ENCODE data around the gene UGT3A1. TPM values are rescaled to one million over a fixed set of nuclear protein-coding genes. Genes with fewer than 3 reads are reported as not detected.
"Not testable (repeated sequence)": the region's sequence is repeated elsewhere in the genome, so short reads cannot be mapped to it uniquely, and the experiment has no call there.

UGT3A1 gene
- total RNA-seq, 1 donor from 2014 or later = 8.8 TPM

DNA sequence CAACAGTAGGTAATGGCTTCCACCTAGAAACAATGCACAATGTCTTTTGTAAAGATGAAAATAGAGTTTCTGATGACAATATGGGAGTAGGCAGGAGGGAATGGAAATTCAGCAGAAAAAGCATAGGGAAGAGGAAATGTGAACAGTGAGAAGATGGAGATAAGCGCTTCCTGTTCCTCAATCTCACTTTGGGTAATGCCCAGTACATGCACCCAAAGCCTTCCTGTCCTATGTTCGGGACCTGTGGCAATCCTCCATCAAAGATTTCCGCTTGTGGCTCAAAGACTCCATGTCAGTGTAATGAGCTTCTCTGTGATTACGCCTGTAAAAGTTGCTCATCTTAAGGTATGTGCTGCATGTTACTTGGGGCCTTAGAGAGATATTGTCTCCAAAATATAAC is 2.7 kb downstream of the UGT3A1 start:
- Mint-ChIP-seq H3K36me3 (no peaks in the 10 kb centered on the region), H3K4me1 (peaks cover 5% of the 10 kb centered on the region), H3K27me3 (ENCODE audit: insufficient read depth, low read depth) (peaks cover 8% of the 10 kb centered on the region), H3K9me3 (peaks cover 3% of the 10 kb centered on the region), H3K4me3 (no peak overlapping the region), H3K27ac (no peak overlapping the region)
- no peaks in the 10 kb centered on the region for H3K79me2 ChIP-seq (ENCODE audit: low read depth)
- no peak overlapping the region for H3K27ac ChIP-seq
- no peaks in the 10 kb centered on the region for H3K36me3 ChIP-seq
- peaks cover 21% of the 10 kb centered on the region for H3K27me3 ChIP-seq
- no peak overlapping the region for H3K9ac ChIP-seq
- TF ChIP-seq, protein P1, sequence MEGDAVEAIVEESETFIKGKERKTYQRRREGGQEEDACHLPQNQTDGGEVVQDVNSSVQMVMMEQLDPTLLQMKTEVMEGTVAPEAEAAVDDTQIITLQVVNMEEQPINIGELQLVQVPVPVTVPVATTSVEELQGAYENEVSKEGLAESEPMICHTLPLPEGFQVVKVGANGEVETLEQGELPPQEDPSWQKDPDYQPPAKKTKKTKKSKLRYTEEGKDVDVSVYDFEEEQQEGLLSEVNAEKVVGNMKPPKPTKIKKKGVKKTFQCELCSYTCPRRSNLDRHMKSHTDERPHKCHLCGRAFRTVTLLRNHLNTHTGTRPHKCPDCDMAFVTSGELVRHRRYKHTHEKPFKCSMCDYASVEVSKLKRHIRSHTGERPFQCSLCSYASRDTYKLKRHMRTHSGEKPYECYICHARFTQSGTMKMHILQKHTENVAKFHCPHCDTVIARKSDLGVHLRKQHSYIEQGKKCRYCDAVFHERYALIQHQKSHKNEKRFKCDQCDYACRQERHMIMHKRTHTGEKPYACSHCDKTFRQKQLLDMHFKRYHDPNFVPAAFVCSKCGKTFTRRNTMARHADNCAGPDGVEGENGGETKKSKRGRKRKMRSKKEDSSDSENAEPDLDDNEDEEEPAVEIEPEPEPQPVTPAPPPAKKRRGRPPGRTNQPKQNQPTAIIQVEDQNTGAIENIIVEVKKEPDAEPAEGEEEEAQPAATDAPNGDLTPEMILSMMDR (IDR thresholded peaks at IDR 0.05) = no peak
- TF ChIP-seq EZH2phosphoT487 (IDR thresholded peaks at IDR 0.05) (no peak), EZH2 (IDR thresholded peaks at IDR 0.05) (no peak)
- no peak overlapping the region for H3K4me2 ChIP-seq
- H2AFZ ChIP-seq (replicated peaks) = no peak overlapping the region
- H4K20me1 ChIP-seq (ENCODE audit: low read depth) = no peaks in the 10 kb centered on the region
- H3K9me3 ChIP-seq (ENCODE audit: low read depth) = no peaks in the 10 kb centered on the region
- H3F3A ChIP-seq (ENCODE audit: low read depth) = peaks cover 20% of the 10 kb centered on the region
- no peak overlapping the region for H3K4me3 ChIP-seq
- DNase-seq (ENCODE audit: low spot score) = no peak
- H3K4me1 ChIP-seq = peaks cover 3% of the 10 kb centered on the region

DNA sequence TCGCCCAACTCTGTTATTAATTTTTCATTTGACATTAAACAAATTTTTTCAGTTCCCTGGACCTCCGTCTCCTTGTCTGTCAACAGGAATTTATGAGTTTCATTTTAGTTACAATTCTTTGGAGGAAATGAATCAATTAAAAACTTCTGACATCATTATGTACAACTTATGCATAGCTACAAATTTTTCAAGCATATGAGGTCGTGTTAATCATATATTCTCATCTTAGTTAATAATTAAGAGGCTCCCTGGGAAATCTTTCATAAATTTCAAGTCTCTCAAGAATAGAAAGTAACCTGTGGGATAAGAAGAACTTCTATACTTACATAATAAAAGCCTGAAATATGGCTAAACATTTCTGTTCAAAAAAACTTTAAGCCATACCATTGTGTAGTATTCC is 3.4 kb downstream of the UGT3A1 start:
- no peaks in the 10 kb centered on the region for H3K9me3 ChIP-seq (ENCODE audit: low read depth)
- peaks cover 10% of the 10 kb centered on the region for H3K27me3 Mint-ChIP-seq (ENCODE audit: insufficient read depth, low read depth)

DNA sequence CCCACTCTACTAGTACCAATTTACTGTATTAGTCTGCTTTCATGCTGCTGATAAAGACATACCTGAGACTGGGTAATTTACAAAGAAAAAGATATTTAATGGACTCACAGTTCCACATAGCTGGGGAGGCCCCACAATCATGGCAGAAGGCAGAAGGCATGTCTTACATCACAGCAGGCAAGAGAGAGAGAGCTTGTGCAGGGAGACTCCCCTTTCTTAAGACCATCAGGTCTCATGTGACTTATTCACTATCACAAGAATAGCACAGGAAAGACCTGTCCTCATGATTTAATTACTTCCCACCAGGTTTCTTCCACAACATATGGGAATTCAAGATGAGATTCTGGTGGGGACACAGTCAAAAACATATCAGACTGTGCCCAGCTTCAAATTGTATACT is 11.5 kb downstream of the UGT3A1 start:
- Histone ChIP-seq H3F3A (ENCODE audit: low read depth) (no peaks in the 10 kb centered on the region), H3K27me3 (no peaks in the 10 kb centered on the region), H3K79me2 (ENCODE audit: low read depth) (no peaks in the 10 kb centered on the region), H4K20me1 (ENCODE audit: low read depth) (no peaks in the 10 kb centered on the region), H3K4me1 (no peaks in the 10 kb centered on the region), H3K4me3 (no peak overlapping the region), H2AFZ (replicated peaks) (no peak overlapping the region), H3K9me3 (ENCODE audit: low read depth) (no peaks in the 10 kb centered on the region), H3K36me3 (no peaks in the 10 kb centered on the region), H3K27ac (no peak overlapping the region), H3K4me2 (no peak overlapping the region), H3K9ac (no peak overlapping the region)
- peaks cover 2% of the 10 kb centered on the region for H3K27me3 Mint-ChIP-seq (ENCODE audit: insufficient read depth, low read depth)
- no peak overlapping the region for H3K4me3 Mint-ChIP-seq
- no peaks in the 10 kb centered on the region for H3K36me3 Mint-ChIP-seq
- H3K27ac Mint-ChIP-seq = no peak overlapping the region
- TF ChIP-seq EZH2phosphoT487 (IDR thresholded peaks at IDR 0.05) (no peak), EZH2 (IDR thresholded peaks at IDR 0.05) (no peak)
- TF ChIP-seq, protein P1 (IDR thresholded peaks at IDR 0.05) = no peak
- no peak for DNase-seq (ENCODE audit: low spot score)
- no peaks in the 10 kb centered on the region for H3K4me1 Mint-ChIP-seq
- H3K9me3 Mint-ChIP-seq = peaks cover 18% of the 10 kb centered on the region

More for the DNA sequence above, 3.4 kb downstream of the UGT3A1 start:
- peaks cover 6% of the 10 kb centered on the region for H3K9me3 Mint-ChIP-seq
- no peak for DNase-seq (ENCODE audit: low spot score)
- Histone ChIP-seq H3K27me3 (peaks cover 21% of the 10 kb centered on the region), H3K79me2 (ENCODE audit: low read depth) (no peaks in the 10 kb centered on the region), H2AFZ (replicated peaks) (no peak overlapping the region), H3K36me3 (no peaks in the 10 kb centered on the region), H4K20me1 (ENCODE audit: low read depth) (no peaks in the 10 kb centered on the region), H3K27ac (no peak overlapping the region), H3K9ac (no peak overlapping the region), H3K4me2 (no peak overlapping the region), H3K4me3 (no peak overlapping the region), H3K4me1 (peaks cover 3% of the 10 kb centered on the region), H3F3A (ENCODE audit: low read depth) (peaks cover 20% of the 10 kb centered on the region)
- H3K36me3 Mint-ChIP-seq = no peaks in the 10 kb centered on the region
- no peak for TF ChIP-seq EZH2 (IDR thresholded peaks at IDR 0.05)
- TF ChIP-seq, protein P1 (IDR thresholded peaks at IDR 0.05) = no peak
- no peak for TF ChIP-seq EZH2phosphoT487 (IDR thresholded peaks at IDR 0.05)
- H3K4me1 Mint-ChIP-seq = peaks cover 5% of the 10 kb centered on the region
- H3K27ac Mint-ChIP-seq = no peak overlapping the region
- H3K4me3 Mint-ChIP-seq = no peak overlapping the region

DNA sequence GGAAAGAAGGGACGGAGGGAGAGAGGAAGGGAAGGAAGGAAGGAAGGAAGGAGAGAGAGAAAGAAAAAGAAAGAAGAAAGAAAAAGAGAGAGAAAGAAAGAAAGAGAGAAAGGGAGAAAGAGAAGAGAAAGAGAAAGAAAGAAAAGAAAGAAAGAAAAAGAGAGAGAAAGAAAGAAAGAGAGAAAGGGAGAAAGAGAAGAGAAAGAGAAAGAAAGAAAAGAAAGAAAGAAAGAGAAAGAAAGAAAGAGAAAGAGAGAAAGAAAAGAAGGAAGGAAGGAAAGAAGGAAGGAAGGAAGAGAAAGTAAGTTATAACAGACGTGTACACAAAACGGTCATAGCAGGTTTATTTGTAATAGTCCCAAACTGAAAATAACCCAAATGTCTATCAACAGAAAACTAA is 14.3 kb downstream of the UGT3A1 start:
- H2AFZ ChIP-seq (replicated peaks); H3K9ac ChIP-seq; H3K27ac ChIP-seq; H3K36me3 ChIP-seq; H3F3A ChIP-seq (ENCODE audit: low read depth); H3K27ac Mint-ChIP-seq; H3K27me3 Mint-ChIP-seq (ENCODE audit: insufficient read depth, low read depth); H3K4me2 ChIP-seq; H3K4me1 Mint-ChIP-seq; H3K4me3 ChIP-seq; H3K27me3 ChIP-seq; H3K36me3 Mint-ChIP-seq; H4K20me1 ChIP-seq (ENCODE audit: low read depth); H3K9me3 ChIP-seq (ENCODE audit: low read depth); DNase-seq (ENCODE audit: low spot score); H3K4me1 ChIP-seq; H3K4me3 Mint-ChIP-seq; H3K79me2 ChIP-seq (ENCODE audit: low read depth): not testable (repeated sequence)
- H3K9me3 Mint-ChIP-seq = peaks cover 11% of the 10 kb centered on the region
